Measurements from ENCODE around the gene P2RX7. TPM values are rescaled to one million over a fixed set of nuclear protein-coding genes. Genes with fewer than 3 reads are reported as not detected.

The P2RX7 gene
- total and polyA plus RNA-seq, 4 experiments from 2014 or later, result 3.8 to 8.6 (median 7.1) TPM

- Mint-ChIP-seq H3K36me3 (peaks cover 14 to 38% of the 10 kb centered on the region in 2 donors), H3K4me3 (peak overlapping the region in 7 of 8 donors; percentile 4 to 60 (median 13)), H3K9me3 (no peaks in the 10 kb centered on the region), H3K4me1 (peaks cover 21 to 47% (median 35%) of the 10 kb centered on the region in 4 donors), H3K27ac (peak overlapping the region; percentile 68 to 91 (median 74)), H3K27me3 (no peaks in the 10 kb centered on the region)
- CTCF ChIA-PET (ENCODE audit: partially characterized antibody), result interaction anchor here (2.3 to 2.4 kb wide), 2 partner anchors 9 to 16 kb away, joined by 10 to 16 read pairs; no protein-coding TSS in a partner anchor
- POLR2A ChIA-PET (ENCODE audit: partially characterized antibody), result interaction anchor here (0.9 to 7.8 kb wide), 4 partner anchors 9 to 27 kb away, joined by 3 to 113 read pairs (median 4); no protein-coding TSS in a partner anchor
- no peaks in the 10 kb centered on the region for H3K27me3 ChIP-seq (ENCODE audit: insufficient read depth, low read length)
- no peaks in the 10 kb centered on the region for H3K9me3 ChIP-seq (ENCODE audit: control insufficient read depth in 1 of 2, low read length in 2 of 2)
- no peak overlapping the region for H3K4me3 ChIP-seq (ENCODE audit: low read length in 2 of 2)
- H3K36me3 ChIP-seq (ENCODE audit: insufficient read depth, low read length), result peaks cover 13% of the 10 kb centered on the region
- intact Hi-C loops (cut with micrococcal nuclease), result no loop called here
- H3K27ac ChIP-seq (ENCODE audit: low read depth, low read length), result peak overlapping the region; percentile 42
- peaks cover 49% of the 10 kb centered on the region for H3K4me1 ChIP-seq (ENCODE audit: insufficient read depth, low read length)
- peak in 1 of 5 donors; percentile 50 for DNase-seq
Measured at GRCh38 chr12:121214166-121214777, 81.6 kb downstream of the P2RX7 start.

- peaks cover 46% of the 10 kb centered on the region for H3K4me1 ChIP-seq (ENCODE audit: insufficient read depth, low read length)
- H3K9me3 ChIP-seq (ENCODE audit: control insufficient read depth in 1 of 2, low read length in 2 of 2), result no peaks in the 10 kb centered on the region
- no peaks in the 10 kb centered on the region for H3K27me3 ChIP-seq (ENCODE audit: insufficient read depth, low read length)
- ChIA-PET CTCF (ENCODE audit: partially characterized antibody) (interaction anchor here (1.2 to 2.3 kb wide), 5 partner anchors 9 to 181 kb away, joined by 3 to 10 read pairs (median 4); no protein-coding TSS in a partner anchor), POLR2A (ENCODE audit: partially characterized antibody) (interaction anchor here (0.8 to 7.8 kb wide), 3 partner anchors 8 to 24 kb away, joined by 4 to 113 read pairs (median 4); no protein-coding TSS in a partner anchor)
- H3K4me3 Mint-ChIP-seq, result peak overlapping the region in 5 of 8 donors; percentile 7 to 60 (median 27)
- H3K9me3 Mint-ChIP-seq, result no peaks in the 10 kb centered on the region
- DNase-seq, result no peak
- peak overlapping the region; percentile 42 for H3K27ac ChIP-seq (ENCODE audit: low read depth, low read length)
- peak overlapping the region; percentile 68 to 91 (median 77) for H3K27ac Mint-ChIP-seq
- peaks cover 19 to 42% of the 10 kb centered on the region in 2 donors for H3K36me3 Mint-ChIP-seq
- intact Hi-C loops (cut with micrococcal nuclease), result no loop called here
- H3K4me3 ChIP-seq (ENCODE audit: low read length in 2 of 2), result no peak overlapping the region
- H3K4me1 Mint-ChIP-seq, result peaks cover 19 to 50% (median 34%) of the 10 kb centered on the region in 4 donors
- H3K27me3 Mint-ChIP-seq, result no peaks in the 10 kb centered on the region
- peaks cover 13% of the 10 kb centered on the region for H3K36me3 ChIP-seq (ENCODE audit: insufficient read depth, low read length)
Measured at GRCh38 chr12:121214855-121215745, 82.4 kb downstream of the P2RX7 start.

- H3K36me3 ChIP-seq (ENCODE audit: insufficient read depth, low read length), result peaks cover 13% of the 10 kb centered on the region
- H3K4me1 Mint-ChIP-seq, result peaks cover 17 to 49% (median 30%) of the 10 kb centered on the region in 4 donors
- peak overlapping the region in 5 of 7 donors; percentile 42 to 91 (median 64) for H3K27ac Mint-ChIP-seq
- H3K36me3 Mint-ChIP-seq, result peaks cover 22 to 42% of the 10 kb centered on the region in 2 donors
- H3K27me3 Mint-ChIP-seq, result no peaks in the 10 kb centered on the region
- intact Hi-C loops (cut with micrococcal nuclease), result no loop called here
- POLR2A ChIA-PET (ENCODE audit: partially characterized antibody), result interaction anchor here (1.3 to 7.8 kb wide), 2 partner anchors 7 to 23 kb away, joined by 3 to 113 read pairs; no protein-coding TSS in a partner anchor
- H3K9me3 Mint-ChIP-seq, result no peaks in the 10 kb centered on the region
- H3K27me3 ChIP-seq (ENCODE audit: insufficient read depth, low read length), result no peaks in the 10 kb centered on the region
- H3K4me1 ChIP-seq (ENCODE audit: insufficient read depth, low read length), result peaks cover 38% of the 10 kb centered on the region
- no peaks in the 10 kb centered on the region for H3K9me3 ChIP-seq (ENCODE audit: control insufficient read depth in 1 of 2, low read length in 2 of 2)
- CTCF ChIA-PET (ENCODE audit: partially characterized antibody), result interaction anchor here (1.2 to 2.3 kb wide), 6 partner anchors 8 to 182 kb away, joined by 3 to 10 read pairs (median 4); no protein-coding TSS in a partner anchor
- no peak overlapping the region for H3K27ac ChIP-seq (ENCODE audit: low read depth, low read length)
- H3K4me3 Mint-ChIP-seq, result no peak overlapping the region
- H3K4me3 ChIP-seq (ENCODE audit: low read length in 2 of 2), result no peak overlapping the region
- no peak for DNase-seq
Measured at GRCh38 chr12:121216102-121216501, 83.4 kb downstream of the P2RX7 start.

- intact Hi-C loops (cut with micrococcal nuclease), result no loop called here
- POLR2A ChIA-PET (ENCODE audit: partially characterized antibody), result interaction anchor here (0.9 to 1.3 kb wide), 3 partner anchors 11 to 135 kb away, joined by 3 to 4 read pairs (median 3); partner anchors contain the start of gene ANAPC5
- H3K4me1 Mint-ChIP-seq, result peaks cover 13 to 45% (median 27%) of the 10 kb centered on the region in 4 donors
Measured at GRCh38 chr12:121217063-121217462, 84.4 kb downstream of the P2RX7 start.

GRCh38 chr12:121217761-121218160, 85.1 kb downstream of the P2RX7 start:
- H3K27me3 ChIP-seq (ENCODE audit: insufficient read depth, low read length), result no peaks in the 10 kb centered on the region
- H3K36me3 Mint-ChIP-seq, result peaks cover 22 to 46% of the 10 kb centered on the region in 2 donors
- no peaks in the 10 kb centered on the region for H3K9me3 ChIP-seq (ENCODE audit: control insufficient read depth in 1 of 2, low read length in 2 of 2)
- ChIA-PET CTCF (ENCODE audit: partially characterized antibody) (no interaction called here), POLR2A (ENCODE audit: partially characterized antibody) (interaction anchor here (0.9 to 1.8 kb wide), 3 partner anchors 8 to 134 kb away, joined by 3 to 4 read pairs (median 4); partner anchors contain the start of genes ANAPC5 and P2RX4)
- H3K4me1 Mint-ChIP-seq, result peaks cover 16 to 44% (median 29%) of the 10 kb centered on the region in 4 donors
- peak overlapping the region in 3 of 7 donors; percentile 41 to 73 (median 47) for H3K27ac Mint-ChIP-seq
- H3K4me1 ChIP-seq (ENCODE audit: insufficient read depth, low read length), result peaks cover 32% of the 10 kb centered on the region
- H3K27ac ChIP-seq (ENCODE audit: low read depth, low read length), result no peak overlapping the region
- DNase-seq, result no peak
- no peak overlapping the region for H3K4me3 ChIP-seq (ENCODE audit: low read length in 2 of 2)
- H3K4me3 Mint-ChIP-seq, result no peak overlapping the region
- H3K27me3 Mint-ChIP-seq, result no peaks in the 10 kb centered on the region
- intact Hi-C loops (cut with micrococcal nuclease), result no loop called here
- peaks cover 13% of the 10 kb centered on the region for H3K36me3 ChIP-seq (ENCODE audit: insufficient read depth, low read length)
- no peaks in the 10 kb centered on the region for H3K9me3 Mint-ChIP-seq

More at GRCh38 chr12:121217063-121217462, 84.4 kb downstream of the P2RX7 start:
- no peaks in the 10 kb centered on the region for H3K9me3 Mint-ChIP-seq
- CTCF ChIA-PET (ENCODE audit: partially characterized antibody), result interaction anchor here (1.2 to 2.2 kb wide), 2 partner anchors 13 to 157 kb away, joined by 3 to 4 read pairs; no protein-coding TSS in a partner anchor
- Histone ChIP-seq H3K4me1 (ENCODE audit: insufficient read depth, low read length) (peaks cover 30% of the 10 kb centered on the region), H3K27me3 (ENCODE audit: insufficient read depth, low read length) (no peaks in the 10 kb centered on the region), H3K36me3 (ENCODE audit: insufficient read depth, low read length) (peaks cover 13% of the 10 kb centered on the region), H3K27ac (ENCODE audit: low read depth, low read length) (no peak overlapping the region), H3K9me3 (ENCODE audit: control insufficient read depth in 1 of 2, low read length in 2 of 2) (no peaks in the 10 kb centered on the region), H3K4me3 (ENCODE audit: low read length in 2 of 2) (no peak overlapping the region)
- no peak for DNase-seq
- H3K27ac Mint-ChIP-seq, result peak overlapping the region in 4 of 7 donors; percentile 4 to 81 (median 46)
- H3K27me3 Mint-ChIP-seq, result no peaks in the 10 kb centered on the region
- H3K4me3 Mint-ChIP-seq, result no peak overlapping the region
- H3K36me3 Mint-ChIP-seq, result peaks cover 22 to 45% of the 10 kb centered on the region in 2 donors

- CTCF ChIA-PET (ENCODE audit: partially characterized antibody), result interaction anchor here (1.4 kb wide), 1 partner anchor 12 kb away, joined by 3 read pairs; no protein-coding TSS in a partner anchor
- Histone ChIP-seq H3K4me3 (ENCODE audit: low read length in 2 of 2) (no peak overlapping the region), H3K4me1 (ENCODE audit: insufficient read depth, low read length) (peaks cover 34% of the 10 kb centered on the region), H3K27ac (ENCODE audit: low read depth, low read length) (no peak overlapping the region), H3K27me3 (ENCODE audit: insufficient read depth, low read length) (no peaks in the 10 kb centered on the region), H3K9me3 (ENCODE audit: control insufficient read depth in 1 of 2, low read length in 2 of 2) (no peaks in the 10 kb centered on the region), H3K36me3 (ENCODE audit: insufficient read depth, low read length) (peaks cover 13% of the 10 kb centered on the region)
- peaks cover 22 to 52% of the 10 kb centered on the region in 2 donors for H3K36me3 Mint-ChIP-seq
- peaks cover 22 to 45% (median 36%) of the 10 kb centered on the region in 4 donors for H3K4me1 Mint-ChIP-seq
- intact Hi-C loops (cut with micrococcal nuclease), result no loop called here
- no peak for DNase-seq
- POLR2A ChIA-PET (ENCODE audit: partially characterized antibody), result interaction anchor here (1.2 to 1.8 kb wide), 2 partner anchors 9 kb away, joined by 4 read pairs; partner anchors contain the start of gene P2RX4
- no peaks in the 10 kb centered on the region for H3K27me3 Mint-ChIP-seq
- no peaks in the 10 kb centered on the region for H3K9me3 Mint-ChIP-seq
- H3K27ac Mint-ChIP-seq, result peak overlapping the region; percentile 36 to 81 (median 62)
- H3K4me3 Mint-ChIP-seq, result no peak overlapping the region
Measured at GRCh38 chr12:121218588-121219352, 86.1 kb downstream of the P2RX7 start.
